DOHH2 (cell line): ENCODE measurements around the gene PRXL2A.
A peak's percentile ranks its signal among the peaks of the same experiment; 100 is the strongest.

Source experiments
- H3F3A ChIP-seq: fragments of 200-600 bp; sonication (generic), shearing (Covaris generic); 2 replicates; pipeline ENCODE4 v1.6.0; 2016; ENCODE audit warnings: antibody characterized with exemption, mild to moderate bottlenecking; ENCODE audit not compliant: control insufficient read depth, insufficient read depth
- H3K27ac ChIP-seq: fragments of 200-600 bp; sonication (generic); 2 replicates; pipeline ENCODE4 v1.5.1; 2014; ENCODE audit warnings: low read depth, mild to moderate bottlenecking, low read length, moderate library complexity
- H3K27me3 ChIP-seq: fragments of 200-600 bp; sonication (generic); 2 replicates; pipeline ENCODE4 v1.6.1; 2014; ENCODE audit warnings: mild to moderate bottlenecking, low read length, mixed read lengths; ENCODE audit not compliant: control insufficient read depth
- H3K36me3 ChIP-seq: fragments of 200-600 bp; sonication (generic); 2 replicates; pipeline ENCODE4 v1.6.1; 2014; ENCODE audit warnings: mild to moderate bottlenecking, low read length, moderate library complexity, mixed read lengths; ENCODE audit not compliant: control insufficient read depth
- H3K4me1 ChIP-seq: fragments of 200-600 bp; sonication (generic); 2 replicates; pipeline ENCODE4 v1.6.1; 2014; ENCODE audit warnings: mild to moderate bottlenecking, low read length, mixed read lengths; ENCODE audit not compliant: control insufficient read depth
- H3K4me2 ChIP-seq: fragments of 200-600 bp; sonication (generic); 2 replicates; pipeline ENCODE4 v1.6.0; 2014; ENCODE audit warnings: mild to moderate bottlenecking, low read length, moderate library complexity
- H3K4me3 ChIP-seq: fragments of 200-600 bp; sonication (generic); 2 replicates; pipeline ENCODE4 v1.5.1; 2014; ENCODE audit warnings: mild to moderate bottlenecking, low read length, mixed read lengths
- H3K79me2 ChIP-seq: fragments of 200-600 bp; sonication (generic); 2 replicates; pipeline ENCODE4 v1.6.1; 2014; ENCODE audit warnings: mild to moderate bottlenecking, low read length, mixed read lengths; ENCODE audit not compliant: control insufficient read depth
- H3K9me2 ChIP-seq: fragments of 200-600 bp; sonication (generic); replicated peaks from 2 replicates; pipeline ENCODE4 v1.6.1; 2014; ENCODE audit warnings: mild to moderate bottlenecking, low read length, mixed read lengths; ENCODE audit not compliant: control insufficient read depth
- H3K9me3 ChIP-seq: fragments of 200-600 bp; sonication (generic); 2 replicates; pipeline ENCODE4 v1.6.1; 2014; ENCODE audit warnings: antibody characterized with exemption, low read length, mixed read lengths; ENCODE audit not compliant: control insufficient read depth, insufficient read depth
- H4K20me1 ChIP-seq: fragments of 200-600 bp; sonication (generic); 2 replicates; pipeline ENCODE4 v1.6.0; 2014; ENCODE audit warnings: low read depth, mild to moderate bottlenecking, antibody characterized with exemption, low read length, moderate library complexity; ENCODE audit not compliant: control insufficient read depth, insufficient read depth
- EZH2phosphoT487 ChIP-seq: fragments of 200-600 bp; sonication (generic); IDR thresholded peaks from 2 replicates; pipeline ENCODE4 v1.6.1; 2017; ENCODE audit warnings: borderline replicate concordance, mild to moderate bottlenecking, antibody characterized with exemption, low read length, moderate library complexity, mixed read lengths
- TF ChIP-seq, protein P1 (sequence below): fragments of 200-600 bp; sonication (generic); IDR thresholded peaks from one replicate; pipeline ENCODE4 v1.5.1; 2014; ENCODE audit warnings: antibody characterized with exemption, mild to moderate bottlenecking, low read depth, low read length; ENCODE audit not compliant: poor library complexity, severe bottlenecking

The PRXL2A gene

DNA sequence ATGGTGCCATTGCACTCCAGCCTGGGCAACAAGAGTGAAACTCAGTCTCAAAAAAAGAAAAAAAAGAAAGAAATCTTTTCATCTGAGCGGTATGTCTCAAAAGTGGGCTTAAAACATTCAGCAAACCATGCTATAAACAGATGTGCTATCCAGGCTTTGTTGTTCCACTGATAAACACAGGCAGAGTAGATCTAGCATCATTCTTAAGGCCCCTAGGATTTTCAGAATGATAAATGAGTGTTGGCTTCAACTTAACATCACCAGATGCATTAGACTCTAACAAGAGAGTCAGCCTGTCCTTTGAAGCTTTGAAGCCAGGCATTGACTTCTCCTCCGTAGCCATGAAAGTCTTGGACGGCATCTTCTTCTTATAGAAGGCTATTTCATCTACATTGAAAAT, 28.6 kb upstream of the PRXL2A start:
- peaks cover 8% of the 10 kb centered on the region; the same call in 1 of the 2 replicates for H3K27me3 ChIP-seq

DNA sequence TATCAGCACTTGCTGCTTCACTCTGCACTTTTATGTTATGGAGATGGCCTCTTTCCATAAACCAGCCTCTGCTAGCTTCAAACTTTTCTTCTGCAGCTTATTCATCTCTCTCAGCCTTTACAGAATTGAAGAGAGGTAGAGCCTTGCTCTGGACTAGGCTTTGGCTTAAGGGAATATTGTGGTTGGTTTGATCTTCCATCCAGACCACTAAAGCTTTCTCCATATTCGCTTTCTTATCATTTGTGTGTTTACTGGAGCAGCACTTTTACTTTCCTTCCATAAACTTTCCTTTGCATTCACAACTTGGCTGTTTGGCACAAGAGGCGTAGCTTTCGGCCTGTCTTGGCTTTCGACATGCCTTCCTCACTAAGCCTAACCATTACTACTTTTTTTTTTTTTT, 28.2 kb upstream of the PRXL2A start:
- TF ChIP-seq EZH2phosphoT487, result no peak
- TF ChIP-seq, protein P1, sequence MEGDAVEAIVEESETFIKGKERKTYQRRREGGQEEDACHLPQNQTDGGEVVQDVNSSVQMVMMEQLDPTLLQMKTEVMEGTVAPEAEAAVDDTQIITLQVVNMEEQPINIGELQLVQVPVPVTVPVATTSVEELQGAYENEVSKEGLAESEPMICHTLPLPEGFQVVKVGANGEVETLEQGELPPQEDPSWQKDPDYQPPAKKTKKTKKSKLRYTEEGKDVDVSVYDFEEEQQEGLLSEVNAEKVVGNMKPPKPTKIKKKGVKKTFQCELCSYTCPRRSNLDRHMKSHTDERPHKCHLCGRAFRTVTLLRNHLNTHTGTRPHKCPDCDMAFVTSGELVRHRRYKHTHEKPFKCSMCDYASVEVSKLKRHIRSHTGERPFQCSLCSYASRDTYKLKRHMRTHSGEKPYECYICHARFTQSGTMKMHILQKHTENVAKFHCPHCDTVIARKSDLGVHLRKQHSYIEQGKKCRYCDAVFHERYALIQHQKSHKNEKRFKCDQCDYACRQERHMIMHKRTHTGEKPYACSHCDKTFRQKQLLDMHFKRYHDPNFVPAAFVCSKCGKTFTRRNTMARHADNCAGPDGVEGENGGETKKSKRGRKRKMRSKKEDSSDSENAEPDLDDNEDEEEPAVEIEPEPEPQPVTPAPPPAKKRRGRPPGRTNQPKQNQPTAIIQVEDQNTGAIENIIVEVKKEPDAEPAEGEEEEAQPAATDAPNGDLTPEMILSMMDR, result no peak
- Histone ChIP-seq H3K4me1 (peaks cover 4% of the 10 kb centered on the region; the same call in 1 of the 2 replicates), H3K4me2 (no peak overlapping the region), H3K79me2 (no peaks in the 10 kb centered on the region), H4K20me1 (no peaks in the 10 kb centered on the region), H3K36me3 (no peaks in the 10 kb centered on the region), H3K27ac (no peak overlapping the region), H3K27me3 (peaks cover 8% of the 10 kb centered on the region; the same call in 1 of the 2 replicates), H3K9me2 (no peaks in the 10 kb centered on the region), H3F3A (no peaks in the 10 kb centered on the region), H3K9me3 (no peaks in the 10 kb centered on the region), H3K4me3 (no peak overlapping the region)

More for the DNA sequence above, 28.6 kb upstream of the PRXL2A start:
- Histone ChIP-seq H3K4me1 (peaks cover 4% of the 10 kb centered on the region; the same call in 1 of the 2 replicates), H3K36me3 (no peaks in the 10 kb centered on the region), H4K20me1 (no peaks in the 10 kb centered on the region), H3K9me3 (no peaks in the 10 kb centered on the region), H3K4me2 (no peak overlapping the region), H3K27ac (no peak overlapping the region), H3K4me3 (no peak overlapping the region), H3F3A (no peaks in the 10 kb centered on the region), H3K9me2 (no peaks in the 10 kb centered on the region), H3K79me2 (no peaks in the 10 kb centered on the region)
- TF ChIP-seq, protein P1, result no peak
- TF ChIP-seq EZH2phosphoT487, result no peak

DNA sequence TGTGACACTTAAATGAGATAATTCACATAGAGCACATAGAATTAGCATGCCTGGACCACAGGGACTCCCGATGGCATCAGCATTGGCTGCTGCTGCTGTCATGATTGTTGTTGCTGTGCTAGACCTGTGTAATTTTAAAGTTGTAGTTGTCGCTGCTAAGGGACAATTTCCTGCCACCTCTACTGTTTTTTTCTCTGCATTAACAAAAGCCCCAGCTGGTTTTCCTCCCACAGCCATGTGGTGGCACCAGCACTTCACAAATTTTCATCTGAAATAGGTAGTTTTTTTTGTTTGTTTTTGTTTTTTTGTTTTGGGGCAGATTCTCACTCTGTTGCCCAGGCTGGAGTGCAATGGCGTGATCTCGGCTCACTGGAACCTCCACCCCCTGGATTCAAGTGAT, 25.4 kb upstream of the PRXL2A start:
- H4K20me1 ChIP-seq, result no peaks in the 10 kb centered on the region
- H3K4me1 ChIP-seq, result peaks cover 7% of the 10 kb centered on the region
- H3K4me2 ChIP-seq, result peak overlapping the region; percentile 4
- H3K4me3 ChIP-seq, result 0 out of 2 replicates have a peak overlapping the region, but pooled peaks have one; percentile 25
- no peaks in the 10 kb centered on the region for H3K79me2 ChIP-seq
- no peaks in the 10 kb centered on the region for H3F3A ChIP-seq
- no peak overlapping the region for H3K27ac ChIP-seq
- peaks cover 4% of the 10 kb centered on the region; the same call in 1 of the 2 replicates for H3K27me3 ChIP-seq
- TF ChIP-seq EZH2phosphoT487, result no peak
- TF ChIP-seq, protein P1, result peak; percentile 69
- H3K36me3 ChIP-seq, result no peaks in the 10 kb centered on the region
- no peaks in the 10 kb centered on the region for H3K9me2 ChIP-seq
- H3K9me3 ChIP-seq, result no peaks in the 10 kb centered on the region
